ENCODE measurements around the gene ZNF101.

Gene ZNF101

GRCh38 chr19:19668230-19669012, at the start of gene ZNF101:
TSS of gene ZNF101 (plus strand) at chr19:19668839. CDS start at chr19:19668964, 125 bp downstream.
- peak; percentile 95 for DNase-seq

GRCh38 chr19:19619181-19619848, 49.3 kb upstream of the ZNF101 start:
- no peak for DNase-seq

GRCh38 chr19:19619849-19620210, 48.8 kb upstream of the ZNF101 start:
- DNase-seq: no peak

- no peak for DNase-seq
Measured at GRCh38 chr19:19623383-19623782, 45.3 kb upstream of the ZNF101 start.

- no peak for DNase-seq
Measured at GRCh38 chr19:19624032-19624570, 44.5 kb upstream of the ZNF101 start.

- DNase-seq: no peak
Measured at GRCh38 chr19:19626516-19627472, 41.8 kb upstream of the ZNF101 start.

- DNase-seq: peak; percentile 83
Measured at GRCh38 chr19:19627621-19628500, 40.8 kb upstream of the ZNF101 start, which contains the start of gene LPAR2. TSS of gene LPAR2 (minus strand) at chr19:19628220. CDS start at chr19:19627275, 945 bp downstream.

GRCh38 chr19:19628501-19629134, 40.0 kb upstream of the ZNF101 start:
- DNase-seq: peak; percentile 90

GRCh38 chr19:19630062-19630414, 38.6 kb upstream of the ZNF101 start:
- DNase-seq: no peak

- DNase-seq: no peak
Measured at GRCh38 chr19:19630426-19630825, 38.2 kb upstream of the ZNF101 start.

- DNase-seq: no peak
Measured at GRCh38 chr19:19631346-19631745, 37.3 kb upstream of the ZNF101 start.

- no peak for DNase-seq
Measured at GRCh38 chr19:19632661-19633060, 36.0 kb upstream of the ZNF101 start.

- no peak for DNase-seq
Measured at GRCh38 chr19:19633711-19634515, 34.7 kb upstream of the ZNF101 start.

- DNase-seq: no peak
Measured at GRCh38 chr19:19634516-19635312, 33.9 kb upstream of the ZNF101 start.

GRCh38 chr19:19635313-19635702, 33.3 kb upstream of the ZNF101 start:
- DNase-seq: no peak

GRCh38 chr19:19636573-19637185, 32.0 kb upstream of the ZNF101 start:
- no peak for DNase-seq

- no peak for DNase-seq
Measured at GRCh38 chr19:19637186-19637522, 31.5 kb upstream of the ZNF101 start.

GRCh38 chr19:19637523-19638251, 31.0 kb upstream of the ZNF101 start:
- DNase-seq: no peak
